NCI-H2081 (cell line): ENCODE data around the gene UBE3D.

Experiments
- DNase-seq, 2 experiments: peaks; one replicate each; lab custom pipeline; 2025; lab: John Stamatoyannopoulos, UW

Gene UBE3D, protein sequence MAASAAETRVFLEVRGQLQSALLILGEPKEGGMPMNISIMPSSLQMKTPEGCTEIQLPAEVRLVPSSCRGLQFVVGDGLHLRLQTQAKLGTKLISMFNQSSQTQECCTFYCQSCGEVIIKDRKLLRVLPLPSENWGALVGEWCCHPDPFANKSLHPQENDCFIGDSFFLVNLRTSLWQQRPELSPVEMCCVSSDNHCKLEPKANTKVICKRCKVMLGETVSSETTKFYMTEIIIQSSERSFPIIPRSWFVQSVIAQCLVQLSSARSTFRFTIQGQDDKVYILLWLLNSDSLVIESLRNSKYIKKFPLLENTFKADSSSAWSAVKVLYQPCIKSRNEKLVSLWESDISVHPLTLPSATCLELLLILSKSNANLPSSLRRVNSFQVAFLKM

DNA sequence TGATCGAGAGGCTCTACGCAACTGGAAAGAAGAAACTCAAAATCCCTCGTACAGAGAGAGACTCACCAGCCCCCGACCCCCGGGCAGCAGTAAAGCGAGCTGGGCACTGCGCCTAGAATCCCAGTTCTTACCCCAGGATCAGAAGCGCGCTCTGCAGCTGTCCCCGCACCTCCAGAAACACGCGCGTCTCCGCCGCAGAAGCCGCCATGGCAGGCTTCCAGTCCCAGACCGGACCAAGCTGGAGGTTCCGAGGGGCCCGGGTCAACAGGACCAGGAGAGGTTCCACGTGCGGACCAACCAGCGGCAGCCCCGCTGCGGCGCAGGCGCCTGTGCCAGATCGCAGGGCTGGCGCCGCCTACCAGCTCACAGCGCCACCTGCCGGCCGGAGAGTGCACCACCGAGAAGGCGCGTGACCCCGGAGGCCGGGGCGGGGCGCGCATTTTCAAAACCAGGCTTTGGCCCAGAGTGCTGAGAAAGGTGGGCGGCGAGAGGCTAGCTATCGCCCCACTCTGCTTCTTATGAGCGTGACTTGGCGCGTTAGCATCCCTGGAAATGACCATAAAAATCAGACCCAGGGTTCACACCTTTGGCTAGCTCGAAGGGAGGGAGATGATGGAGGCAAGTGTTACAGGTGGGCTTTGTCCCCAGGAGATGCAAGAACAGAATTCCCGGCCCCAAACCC is at the start of gene UBE3D:
UBE3D (minus strand) TSS at position 331 of the 682 bp plus-strand sequence; CDS start at position 208, 123 bp downstream.
- DNase-seq, result peak; percentile 76 to 81

GRCh38 chr6:83114164-83114563 is 48.5 kb upstream of the UBE3D start:
- no peak for DNase-seq

DNA sequence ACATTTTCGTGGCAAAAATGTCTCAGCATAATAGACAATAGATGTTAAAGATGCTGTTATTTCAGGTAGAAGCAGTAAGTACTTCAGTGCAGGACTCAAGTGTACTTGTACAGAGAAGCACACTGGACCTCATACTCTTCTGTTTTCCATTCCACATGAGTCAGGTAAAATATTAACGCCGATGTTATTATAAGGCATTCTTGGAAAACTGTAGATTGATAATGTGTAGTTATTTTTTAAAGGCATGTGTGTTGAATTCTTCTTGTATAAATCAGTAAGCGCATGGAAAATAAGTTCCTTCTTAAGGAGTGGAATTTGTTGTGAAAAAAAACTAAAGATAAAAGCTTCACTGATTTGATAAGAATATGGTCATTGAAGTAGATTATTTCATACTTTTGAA is 47.6 kb upstream of the UBE3D start:
- DNase-seq, result no peak

- no peak for DNase-seq
These were observed 42.7 kb upstream of the UBE3D start for GRCh38 chr6:83108378-83108777.

DNA sequence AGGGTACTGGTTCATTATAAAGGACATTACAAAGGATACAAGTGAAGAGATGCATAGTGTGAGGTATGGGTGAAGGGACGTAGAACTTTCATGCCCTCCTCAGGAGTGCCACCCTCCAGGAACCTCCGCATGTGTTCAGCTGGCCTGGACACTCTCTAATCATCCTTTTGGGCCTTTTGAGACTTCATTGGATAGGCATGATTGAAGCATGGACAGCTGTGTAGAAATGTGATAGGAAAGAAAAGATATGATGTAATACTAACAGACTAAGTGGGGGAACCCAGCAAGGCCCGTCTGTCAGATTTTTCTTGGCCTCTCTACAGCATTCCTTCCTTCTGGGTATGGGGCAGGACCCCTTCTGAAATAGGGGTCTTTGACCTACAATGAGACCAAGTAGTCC is 32.9 kb upstream of the UBE3D start:
- no peak for DNase-seq

DNA sequence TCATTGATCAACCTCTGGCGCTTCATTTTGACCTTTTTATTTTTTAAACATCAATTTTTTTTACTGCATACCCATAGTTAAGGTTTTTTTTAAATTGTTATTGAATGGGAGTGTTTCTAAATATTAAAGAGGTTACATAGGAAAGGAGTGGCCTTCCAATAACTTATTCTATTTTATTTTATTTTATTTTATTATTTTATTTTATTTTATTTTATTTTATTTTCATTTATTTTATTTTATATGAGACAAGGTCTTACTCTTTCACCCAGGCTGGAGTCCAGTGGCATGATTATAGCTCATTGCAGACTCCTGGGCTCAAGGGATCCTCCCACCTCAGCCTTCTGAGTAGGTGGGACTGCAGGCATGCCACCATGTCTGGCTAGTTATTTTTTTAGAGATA is 32.0 kb upstream of the UBE3D start:
- no peak for DNase-seq

GRCh38 chr6:83097204-83097603 is 31.6 kb upstream of the UBE3D start:
- no peak for DNase-seq

- no peak for DNase-seq
These were observed 31.1 kb upstream of the UBE3D start for GRCh38 chr6:83096791-83097190.

- DNase-seq, result no peak
These were observed 27.2 kb upstream of the UBE3D start for GRCh38 chr6:83092756-83093399.

- DNase-seq, result no peak
These were observed 21.1 kb upstream of the UBE3D start for GRCh38 chr6:83086751-83087150.

GRCh38 chr6:83083476-83083875 is 17.8 kb upstream of the UBE3D start:
- no peak for DNase-seq

DNA sequence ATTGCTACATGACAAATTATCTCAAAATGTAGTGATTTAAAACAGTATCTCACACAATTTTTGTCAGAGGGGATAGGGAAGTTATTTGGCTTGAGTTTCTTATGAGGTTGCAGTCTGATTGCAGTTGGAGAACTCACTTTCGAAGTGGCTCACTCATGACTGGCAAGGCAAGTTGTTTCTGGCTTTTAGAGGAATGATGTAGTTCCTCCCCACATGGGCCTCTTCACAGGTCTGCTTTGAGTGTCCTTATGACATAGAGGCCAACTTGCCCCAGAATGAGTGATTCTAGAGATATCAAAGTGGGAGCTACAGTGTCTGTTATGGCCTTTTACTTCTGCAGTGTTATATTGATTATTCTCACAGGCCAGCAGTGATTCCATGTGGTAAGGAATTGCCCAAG is 8.0 kb upstream of the UBE3D start:
- no peak for DNase-seq

DNA sequence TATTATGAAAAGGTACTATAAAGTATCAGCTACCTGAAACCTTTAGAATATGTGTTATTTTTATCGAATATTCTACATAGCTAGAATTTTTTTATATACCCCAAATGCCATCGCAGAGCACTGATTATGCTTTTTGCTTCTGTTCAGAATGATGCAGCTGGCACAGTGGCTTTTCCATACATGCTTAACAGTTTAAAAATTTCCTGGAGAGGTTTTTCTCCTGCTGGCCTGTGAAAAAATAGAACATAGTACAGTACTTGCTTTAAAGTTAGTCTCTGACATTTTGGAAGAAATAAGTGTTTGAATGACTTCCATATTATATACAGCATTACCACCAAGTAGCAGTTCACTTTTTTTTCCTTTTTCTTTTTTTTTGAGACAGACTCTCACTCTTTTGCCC is 7.1 kb upstream of the UBE3D start:
- no peak for DNase-seq

DNA sequence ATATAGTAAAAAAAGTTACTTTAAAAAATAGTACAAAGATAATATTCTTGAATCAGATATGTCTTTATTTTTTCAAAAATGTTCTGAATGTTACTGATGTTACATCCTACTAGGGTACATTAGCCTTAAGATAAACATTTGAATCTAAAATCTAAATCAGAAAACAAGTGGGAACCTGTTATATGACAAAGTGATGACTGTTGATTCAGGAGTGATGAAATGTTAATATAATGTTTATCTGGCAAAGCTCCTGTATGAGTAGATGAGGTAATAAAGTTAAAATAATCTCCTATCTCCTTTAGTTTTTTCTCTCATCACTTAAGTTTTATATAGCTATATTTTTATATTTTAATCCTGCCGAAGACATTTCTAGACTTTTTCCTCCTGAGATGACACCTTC is 6.1 kb upstream of the UBE3D start:
- DNase-seq, result no peak

DNA sequence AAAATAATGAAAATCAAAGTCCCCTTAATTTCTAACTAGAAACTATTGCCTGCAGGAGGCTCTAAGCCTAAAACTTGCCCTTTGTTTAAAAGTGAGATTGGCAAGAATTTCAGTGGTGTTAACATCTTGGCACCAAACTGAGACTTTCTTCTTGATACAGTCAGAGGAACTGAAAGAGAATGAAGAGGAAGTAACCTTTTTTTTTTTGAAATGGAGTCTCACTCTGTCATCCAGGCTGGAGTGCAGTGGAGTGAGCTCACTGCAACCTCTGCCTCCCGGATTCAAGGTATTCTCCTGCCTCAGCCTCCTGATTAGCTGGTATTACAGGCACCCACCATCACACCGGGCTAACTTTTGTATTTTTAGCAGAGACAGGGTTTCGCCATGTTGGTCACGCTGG is 5.4 kb upstream of the UBE3D start:
- DNase-seq, result no peak

DNA sequence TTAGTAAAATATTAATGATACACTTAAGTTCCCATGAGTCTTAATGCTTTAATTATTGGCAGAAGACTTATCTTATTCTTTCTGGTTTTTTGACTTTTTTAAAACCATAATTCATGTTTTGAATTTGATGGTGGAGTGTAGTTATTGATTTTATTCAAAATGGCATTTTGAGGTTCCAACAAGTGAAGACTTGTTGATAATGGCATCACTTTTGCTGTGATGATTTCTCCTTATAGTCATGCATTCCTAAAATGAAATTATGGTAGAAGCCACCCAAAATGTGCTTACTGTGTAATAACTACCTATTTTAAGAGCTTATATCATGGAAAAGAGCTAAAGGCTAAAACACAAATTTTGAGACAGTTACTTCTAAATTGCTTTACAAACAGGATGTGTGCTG is 4.0 kb upstream of the UBE3D start:
- DNase-seq, result no peak

DNA sequence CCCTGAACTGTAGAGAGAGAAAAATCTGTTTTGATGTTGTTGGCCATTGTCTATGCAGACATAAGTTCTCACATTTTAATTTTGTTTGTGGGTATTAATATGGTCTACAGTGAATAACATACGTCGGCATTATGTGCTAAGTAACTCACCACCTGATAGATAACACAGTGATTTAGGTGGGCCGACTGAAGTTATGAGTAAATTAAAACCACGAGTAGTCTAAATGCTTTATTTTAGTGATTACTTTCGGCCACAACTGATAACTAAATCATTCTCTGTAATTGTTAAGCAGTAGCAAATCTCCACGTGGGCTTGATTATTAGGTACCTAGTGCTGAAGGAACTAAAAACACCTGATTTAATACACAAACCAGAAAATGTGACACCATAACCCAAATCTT is 3.0 kb upstream of the UBE3D start:
- DNase-seq, result no peak

GRCh38 chr6:83067448-83068439 is 2.1 kb upstream of the UBE3D start, which contains the start of gene DOP1A:
Gene DOP1A (plus strand): TSS chr6:83067671. CDS start chr6:83096978, 29,307 bp downstream.
- DNase-seq, result peak; percentile 95

DNA sequence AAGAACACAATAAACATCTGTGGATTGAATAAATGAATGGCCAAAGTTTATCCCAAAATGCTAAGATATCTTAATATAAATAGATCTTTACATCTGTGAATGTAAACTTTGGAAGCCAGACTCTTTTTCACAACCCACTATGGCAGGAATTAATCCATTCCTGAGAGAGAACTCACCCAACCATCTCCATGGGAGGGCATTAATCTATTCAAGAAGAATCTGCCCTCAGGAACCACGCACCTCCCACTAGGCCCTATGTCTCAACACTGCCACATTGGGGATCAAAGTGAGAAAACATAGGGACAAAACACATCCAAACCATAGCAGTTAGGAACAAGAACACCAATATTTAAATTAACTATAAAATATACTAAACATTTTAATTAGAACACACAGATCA is 3.4 kb downstream of the UBE3D start:
- no peak for DNase-seq

GRCh38 chr6:83061190-83061589 is 4.5 kb downstream of the UBE3D start:
- DNase-seq, result no peak

DNA sequence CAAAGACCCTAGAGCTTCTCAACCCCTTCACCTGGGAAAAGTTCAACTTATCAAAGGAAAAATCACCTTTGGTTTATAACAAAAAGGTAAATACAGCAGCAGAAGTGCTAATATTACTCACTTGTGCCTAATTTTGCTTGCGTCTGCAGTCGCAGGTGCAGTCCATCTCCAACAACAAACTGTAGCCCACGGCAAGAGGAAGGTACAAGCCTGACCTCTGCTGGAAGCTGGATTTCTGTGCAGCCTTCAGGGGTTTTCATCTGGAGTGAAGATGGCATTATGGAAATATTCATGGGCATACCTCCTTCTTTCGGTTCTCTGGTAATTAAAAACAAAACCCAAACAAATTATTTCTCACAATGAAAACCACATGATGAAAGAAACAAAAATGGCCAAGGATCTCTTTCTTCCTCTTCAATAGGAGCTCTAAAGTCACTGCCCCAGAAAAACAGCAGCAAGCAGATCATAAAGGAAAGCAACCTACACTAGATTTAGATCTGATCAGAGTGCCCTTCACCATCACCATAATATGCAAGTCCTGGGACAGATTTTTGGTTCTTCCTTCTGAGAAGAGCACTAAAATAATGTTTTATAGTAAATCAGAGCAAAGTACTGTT is 7.8 kb downstream of the UBE3D start:
- DNase-seq, result peak; percentile 37 to 76
